Loucy (cell line): Measurements from ENCODE around the gene IFNA2.

Experiments used
- H2AFZ ChIP-seq: fragments of 200-600 bp; sonication (generic); 2 replicates; pipeline ENCODE4 v1.6.0; 2016; ENCODE audit warnings: antibody characterized with exemption, mild to moderate bottlenecking, low read length, moderate library complexity
- H3F3A ChIP-seq: fragments of 200-600 bp; 2 replicates; pipeline ENCODE4 v1.6.0; 2016; ENCODE audit warnings: antibody characterized with exemption, low read depth, mild to moderate bottlenecking
- H3K27me3 ChIP-seq: fragments of 200-600 bp; sonication (generic); 2 replicates; pipeline ENCODE4 v1.6.1; 2014; ENCODE audit warnings: low read length, mild to moderate bottlenecking; ENCODE audit not compliant: insufficient read depth, poor library complexity, severe bottlenecking
- H3K36me3 ChIP-seq: fragments of 200-600 bp; sonication (generic); 2 replicates; pipeline ENCODE4 v1.6.1; 2016; ENCODE audit warnings: low read length; ENCODE audit not compliant: insufficient read depth
- H3K4me1 ChIP-seq: fragments of 200-600 bp; sonication (generic); 2 replicates; pipeline ENCODE4 v1.5.1; 2014; ENCODE audit warnings: low read length, mild to moderate bottlenecking; ENCODE audit not compliant: insufficient read depth, poor library complexity, severe bottlenecking
- H3K4me2 ChIP-seq: fragments of 200-600 bp; sonication (generic); 2 replicates; pipeline ENCODE4 v1.6.0; 2014; ENCODE audit warnings: antibody characterized with exemption, low read length, low read depth, mild to moderate bottlenecking; ENCODE audit not compliant: poor library complexity, severe bottlenecking
- H3K4me3 ChIP-seq: fragments of 200-600 bp; sonication (generic); 2 replicates; pipeline ENCODE4 v1.5.1; 2014; ENCODE audit warnings: low read length, mild to moderate bottlenecking, mixed read lengths; ENCODE audit not compliant: poor library complexity, severe bottlenecking
- H3K79me2 ChIP-seq: fragments of 200-600 bp; sonication (generic); 2 replicates; pipeline ENCODE4 v1.6.1; 2014; ENCODE audit warnings: low read length; ENCODE audit not compliant: insufficient read depth
- H3K9ac ChIP-seq: fragments of 200-600 bp; sonication (generic); 2 replicates; pipeline ENCODE4 v1.6.0; 2014; ENCODE audit warnings: mild to moderate bottlenecking, low read depth, low read length, moderate library complexity; ENCODE audit not compliant: poor library complexity, severe bottlenecking
- H3K9me2 ChIP-seq: fragments of 200-600 bp; sonication (generic); replicated peaks from 2 replicates; pipeline ENCODE4 v1.6.1; 2016; ENCODE audit warnings: low read depth, low read length, mixed read lengths
- H3K9me3 ChIP-seq: fragments of 200-600 bp; sonication (generic); 2 replicates; pipeline ENCODE4 v1.6.1; 2014; ENCODE audit warnings: mild to moderate bottlenecking, antibody characterized with exemption, low read length, low read depth; ENCODE audit not compliant: insufficient read depth
- H4K20me1 ChIP-seq: fragments of 200-600 bp; sonication (generic); 2 replicates; pipeline ENCODE4 v1.6.0; 2014; ENCODE audit warnings: antibody characterized with exemption, low read length, mild to moderate bottlenecking; ENCODE audit not compliant: insufficient read depth, poor library complexity, severe bottlenecking
- CTCF ChIP-seq: fragments of 200-600 bp; sonication (generic); conservative IDR thresholded peaks from 2 replicates; pipeline ENCODE4 v1.5.1; 2014; ENCODE audit warnings: mild to moderate bottlenecking, antibody characterized with exemption, low read length
- EZH2phosphoT487 ChIP-seq: fragments of 200-600 bp; IDR thresholded peaks from 2 replicates; pipeline ENCODE4 v1.6.1; 2018; ENCODE audit warnings: antibody characterized with exemption, mild to moderate bottlenecking, moderate library complexity, borderline replicate concordance

The IFNA2 gene

GRCh38 chr9:21404146-21404545 is 18.9 kb upstream of the IFNA2 start:
- TF ChIP-seq CTCF (no peak), EZH2phosphoT487 (no peak)
- Histone ChIP-seq H3K79me2 (no peaks in the 10 kb centered on the region), H3K9me3 (no peaks in the 10 kb centered on the region), H3F3A (no peaks in the 10 kb centered on the region), H3K27me3 (no peaks in the 10 kb centered on the region), H3K4me1 (no peaks in the 10 kb centered on the region), H3K9ac (no peak overlapping the region), H3K9me2 (no peaks in the 10 kb centered on the region), H3K36me3 (no peaks in the 10 kb centered on the region), H3K4me3 (no peak overlapping the region), H2AFZ (no peak overlapping the region), H3K4me2 (no peak overlapping the region), H4K20me1 (no peaks in the 10 kb centered on the region)

- Histone ChIP-seq H3F3A (no peaks in the 10 kb centered on the region), H3K36me3 (no peaks in the 10 kb centered on the region), H4K20me1 (no peaks in the 10 kb centered on the region), H3K4me1 (no peaks in the 10 kb centered on the region), H3K27me3 (no peaks in the 10 kb centered on the region), H3K4me2 (no peak overlapping the region), H2AFZ (no peak overlapping the region), H3K9ac (no peak overlapping the region), H3K9me3 (no peaks in the 10 kb centered on the region), H3K79me2 (no peaks in the 10 kb centered on the region), H3K4me3 (no peak overlapping the region), H3K9me2 (no peaks in the 10 kb centered on the region)
- TF ChIP-seq EZH2phosphoT487 (no peak), CTCF (no peak)
Observed at GRCh38 chr9:21402386-21403251, 17.4 kb upstream of the IFNA2 start.

- Histone ChIP-seq H3K4me1 (no peaks in the 10 kb centered on the region), H3K4me2 (no peak overlapping the region), H3K27me3 (no peaks in the 10 kb centered on the region), H3K9me2 (no peaks in the 10 kb centered on the region), H3K9me3 (no peaks in the 10 kb centered on the region), H3F3A (no peaks in the 10 kb centered on the region), H3K36me3 (no peaks in the 10 kb centered on the region), H3K79me2 (no peaks in the 10 kb centered on the region), H3K4me3 (no peak overlapping the region), H3K9ac (no peak overlapping the region), H4K20me1 (no peaks in the 10 kb centered on the region), H2AFZ (no peak overlapping the region)
- TF ChIP-seq CTCF (no peak), EZH2phosphoT487 (no peak)
Observed at GRCh38 chr9:21399956-21400355, 14.8 kb upstream of the IFNA2 start.
